Activated CD4-positive, alpha-beta T cell treated with anti-CD3 and anti-CD28 coated beads, Interleukin-2, amount 10 ng/mL, durations not matched to agents 24 days and 14 days (primary cell): ENCODE measurements around the gene SGMS2. TPM values are rescaled to one million over a fixed set of nuclear protein-coding genes. Genes with fewer than 3 reads are reported as not detected.

Source experiments
- DNase-seq: peaks from one replicate; pipeline ENCODE4 v3.0.0; 2022
- H3K27ac Mint-ChIP-seq: one replicate; pipeline ENCODE4 v1.8.0; 2022; ENCODE audit warnings: mild to moderate bottlenecking, mixed read lengths
- H3K27me3 Mint-ChIP-seq: one replicate; pipeline ENCODE4 v1.8.0; 2022; ENCODE audit warnings: mixed read lengths
- H3K36me3 Mint-ChIP-seq: one replicate; pipeline ENCODE4 v1.8.0; 2022; ENCODE audit warnings: low read depth, mild to moderate bottlenecking, mixed read lengths
- H3K4me1 Mint-ChIP-seq: one replicate; pipeline ENCODE4 v1.8.0; 2021; ENCODE audit warnings: mixed read lengths
- H3K4me3 Mint-ChIP-seq: one replicate; pipeline ENCODE4 v1.8.0; 2022; ENCODE audit warnings: mild to moderate bottlenecking, moderate library complexity, mixed read lengths
- H3K9me3 Mint-ChIP-seq: one replicate; pipeline ENCODE4 v1.8.0; 2021; ENCODE audit warnings: mixed read lengths
- intact Hi-C: fragments of 100-400 bp; cut with micrococcal nuclease; formaldehyde crosslinking; loops from one replicate; pipeline ENCODE4 v1.15.1; 2023
- total RNA-seq: library from RNA; stranded (reverse); gene quantifications from 2 replicates; pipeline ENCODE4 v1.2.3, GENCODE V29; 2022

Gene SGMS2
- 0.72 and 0.80 TPM in 2 replicates for total RNA-seq

GRCh38 chr4:107824350-107825071 is at the start of gene SGMS2:
TSS of gene SGMS2 (plus strand) at chr4:107824932. CDS start at chr4:107895554, 70,622 bp downstream.
- peak; percentile 76 for DNase-seq
- Mint-ChIP-seq H3K4me3 (peak within 1 kb of the TSS; percentile 85), H3K27ac (peak within 1 kb of the TSS; percentile 70), H3K36me3 (no peaks in the 10 kb centered on the region), H3K4me1 (peaks cover 14% of the 10 kb centered on the region), H3K27me3 (peaks cover 65% of the 10 kb centered on the region), H3K9me3 (peaks cover 6% of the 10 kb centered on the region)
- intact Hi-C loops, result loop anchor here (10.0 kb wide), 1 partner anchor 90 kb away; no protein-coding TSS in a partner anchor

- intact Hi-C loops, result no loop called here
- H3K27ac Mint-ChIP-seq, result no peak overlapping the region
- H3K36me3 Mint-ChIP-seq, result no peaks in the 10 kb centered on the region
- no peaks in the 10 kb centered on the region for H3K4me1 Mint-ChIP-seq
- peaks cover 16% of the 10 kb centered on the region for H3K9me3 Mint-ChIP-seq
- no peak for DNase-seq
- H3K27me3 Mint-ChIP-seq, result peaks cover 4% of the 10 kb centered on the region
- H3K4me3 Mint-ChIP-seq, result no peak overlapping the region
Measured at GRCh38 chr4:107777890-107778289, 46.8 kb upstream of the SGMS2 start.

GRCh38 chr4:107778784-107779530 is 45.8 kb upstream of the SGMS2 start:
- Mint-ChIP-seq H3K27ac (no peak overlapping the region), H3K4me1 (no peaks in the 10 kb centered on the region), H3K4me3 (no peak overlapping the region), H3K9me3 (peaks cover 16% of the 10 kb centered on the region), H3K36me3 (no peaks in the 10 kb centered on the region), H3K27me3 (peaks cover 4% of the 10 kb centered on the region)
- intact Hi-C loops, result no loop called here
- no peak for DNase-seq

- Mint-ChIP-seq H3K27me3 (peaks cover 4% of the 10 kb centered on the region), H3K4me3 (no peak overlapping the region), H3K4me1 (no peaks in the 10 kb centered on the region), H3K27ac (no peak overlapping the region), H3K9me3 (peaks cover 16% of the 10 kb centered on the region), H3K36me3 (no peaks in the 10 kb centered on the region)
- intact Hi-C loops, result no loop called here
- DNase-seq, result no peak
Measured at GRCh38 chr4:107780665-107781064, 44.1 kb upstream of the SGMS2 start.

DNA sequence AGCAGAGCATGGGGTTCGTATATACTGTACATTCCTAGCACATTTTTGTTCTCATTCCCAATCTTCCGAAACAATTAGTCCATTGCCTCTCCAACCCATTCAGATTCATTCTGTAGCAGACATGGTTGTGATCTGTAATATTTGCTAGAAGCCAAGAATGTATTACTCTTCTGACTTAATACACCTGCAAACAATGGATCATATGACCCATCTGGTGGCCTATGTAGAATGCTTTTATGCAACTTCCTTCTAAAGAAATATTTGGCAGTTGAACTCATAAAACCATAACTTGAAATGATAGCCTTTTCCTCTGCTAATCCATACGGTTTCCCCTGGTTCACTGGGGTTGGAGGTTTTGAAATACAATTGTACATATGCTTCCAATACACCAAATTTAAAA is 32.8 kb upstream of the SGMS2 start:
- peaks cover 7% of the 10 kb centered on the region for H3K9me3 Mint-ChIP-seq
- intact Hi-C loops, result no loop called here
- no peak for DNase-seq
- no peaks in the 10 kb centered on the region for H3K4me1 Mint-ChIP-seq
- H3K27me3 Mint-ChIP-seq, result peaks cover 6% of the 10 kb centered on the region
- H3K4me3 Mint-ChIP-seq, result no peak overlapping the region
- H3K27ac Mint-ChIP-seq, result no peak overlapping the region
- no peaks in the 10 kb centered on the region for H3K36me3 Mint-ChIP-seq

DNA sequence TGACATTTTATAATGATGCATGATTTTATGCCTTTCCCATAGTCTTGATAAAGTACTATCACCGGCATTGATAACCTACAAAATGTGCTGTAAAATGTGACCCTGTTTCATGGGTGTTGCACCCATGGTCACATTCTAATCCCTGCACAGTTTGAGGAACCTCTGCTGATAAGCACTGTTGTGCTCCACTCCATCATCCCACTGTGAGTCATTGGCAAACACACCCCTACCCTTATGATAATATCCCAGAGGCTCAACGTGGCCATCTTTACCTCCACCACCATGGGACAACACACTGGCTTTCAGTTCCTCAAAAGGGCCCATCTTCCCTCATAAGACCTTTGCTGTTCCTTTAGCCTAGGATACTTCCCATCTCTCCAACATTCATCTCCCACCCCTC is 32.0 kb upstream of the SGMS2 start:
- Mint-ChIP-seq H3K27me3 (peaks cover 6% of the 10 kb centered on the region), H3K36me3 (no peaks in the 10 kb centered on the region), H3K27ac (no peak overlapping the region), H3K4me1 (no peaks in the 10 kb centered on the region), H3K9me3 (no peaks in the 10 kb centered on the region), H3K4me3 (no peak overlapping the region)
- no peak for DNase-seq
- intact Hi-C loops, result no loop called here

DNA sequence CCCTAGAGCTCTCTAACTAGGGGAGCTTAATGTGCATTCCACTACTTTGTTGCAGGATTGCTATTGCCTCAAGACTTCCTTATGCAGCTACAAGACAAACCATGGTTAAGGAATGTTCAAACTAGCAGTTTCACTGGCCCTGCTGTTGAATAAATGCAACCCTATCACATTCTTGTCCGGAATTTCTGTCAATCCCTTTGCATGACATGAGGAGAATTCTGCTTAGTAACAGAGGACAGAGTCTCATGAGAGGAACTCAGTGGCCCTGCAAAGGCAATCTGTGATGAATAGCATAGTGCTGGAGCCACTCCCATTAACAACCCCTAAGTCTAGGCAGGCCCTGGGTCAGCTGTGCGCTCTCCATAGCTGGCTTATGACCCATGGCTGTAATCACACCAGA is 30.7 kb upstream of the SGMS2 start:
- Mint-ChIP-seq H3K9me3 (no peaks in the 10 kb centered on the region), H3K4me1 (no peaks in the 10 kb centered on the region), H3K4me3 (no peak overlapping the region), H3K27ac (no peak overlapping the region), H3K36me3 (no peaks in the 10 kb centered on the region), H3K27me3 (peaks cover 6% of the 10 kb centered on the region)
- DNase-seq, result no peak
- intact Hi-C loops, result no loop called here

DNA sequence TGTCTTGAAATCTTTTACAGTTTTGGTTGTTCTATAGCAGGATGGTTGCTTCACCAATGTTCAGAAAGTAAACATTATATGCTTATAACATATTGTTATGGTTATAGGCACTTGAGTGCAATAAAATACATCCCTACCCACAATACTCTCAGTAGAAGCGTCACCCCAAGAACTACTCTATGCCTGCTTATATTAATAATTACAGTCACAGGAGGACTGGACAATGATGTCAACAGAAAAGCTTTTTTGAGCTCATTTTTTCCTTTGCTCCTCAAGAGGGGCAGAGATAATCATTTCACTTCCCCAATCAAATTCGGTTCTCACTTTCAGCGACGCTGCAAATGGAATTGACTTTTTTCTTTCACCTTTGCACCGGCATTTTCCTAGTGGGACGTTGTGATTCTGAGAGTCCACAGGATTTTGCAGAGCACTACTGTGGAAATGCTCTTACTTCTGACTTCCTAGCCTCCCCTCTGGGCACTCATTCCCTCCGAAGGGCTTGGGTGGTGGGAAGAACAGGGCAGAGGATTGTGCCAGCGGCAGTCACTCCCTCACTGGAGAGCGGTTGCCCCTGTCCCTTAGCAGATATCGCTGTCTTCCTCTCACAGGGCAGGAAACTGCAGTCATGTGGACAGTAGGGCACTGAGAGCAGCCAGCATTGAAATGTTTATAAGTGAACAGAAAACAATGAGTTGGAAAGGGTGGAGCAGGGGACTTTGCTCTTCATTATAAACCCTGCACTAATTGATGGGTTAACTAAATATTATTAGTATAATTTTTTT is 24.9 kb upstream of the SGMS2 start:
- H3K4me3 Mint-ChIP-seq, result no peak overlapping the region
- no peaks in the 10 kb centered on the region for H3K4me1 Mint-ChIP-seq
- no peak overlapping the region for H3K27ac Mint-ChIP-seq
- no peak for DNase-seq
- no peaks in the 10 kb centered on the region for H3K9me3 Mint-ChIP-seq
- peaks cover 21% of the 10 kb centered on the region for H3K27me3 Mint-ChIP-seq
- intact Hi-C loops, result no loop called here
- H3K36me3 Mint-ChIP-seq, result no peaks in the 10 kb centered on the region

DNA sequence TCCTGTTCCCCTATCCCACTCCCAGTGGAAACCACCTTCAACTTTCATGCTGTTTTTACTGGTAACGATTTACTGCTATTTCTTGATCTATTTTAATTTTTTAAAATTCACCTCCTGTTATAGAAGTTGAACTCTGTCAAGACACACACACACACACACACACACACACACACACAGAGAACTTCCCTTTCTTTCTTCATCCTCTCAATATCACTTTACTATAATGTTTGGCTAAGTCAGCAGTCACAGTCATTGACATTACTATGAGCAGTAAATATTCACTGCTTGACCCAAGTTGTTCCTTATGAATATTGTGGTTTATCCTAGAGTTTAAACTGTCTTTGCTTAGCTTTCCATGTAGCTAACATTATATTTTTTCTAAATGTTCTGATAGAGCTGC is 24.0 kb upstream of the SGMS2 start:
- Mint-ChIP-seq H3K4me1 (no peaks in the 10 kb centered on the region), H3K27me3 (peaks cover 18% of the 10 kb centered on the region), H3K27ac (no peak overlapping the region), H3K36me3 (no peaks in the 10 kb centered on the region), H3K4me3 (no peak overlapping the region), H3K9me3 (no peaks in the 10 kb centered on the region)
- no peak for DNase-seq
- intact Hi-C loops, result no loop called here

DNA sequence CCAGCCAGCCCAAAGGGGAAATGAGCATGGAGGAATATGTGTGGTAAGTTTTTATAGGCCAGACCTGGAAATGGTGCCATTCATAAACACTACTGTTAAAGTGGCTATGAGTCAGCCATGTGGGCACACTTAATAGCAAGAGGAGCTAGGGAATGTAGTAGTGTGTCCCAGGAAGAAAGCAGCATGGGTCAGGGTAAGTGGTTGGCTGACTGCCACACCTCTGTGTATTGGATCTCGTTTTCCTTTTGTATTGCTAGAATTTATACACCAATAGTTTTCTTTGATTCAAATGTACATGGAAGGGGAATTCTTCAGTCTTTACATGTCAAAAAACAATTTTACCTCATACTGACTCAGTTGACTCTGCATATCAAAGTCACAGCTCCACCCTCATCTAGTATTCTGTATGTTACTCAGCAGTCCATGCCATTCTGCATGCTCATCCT is 22.9 kb upstream of the SGMS2 start:
- no peak for DNase-seq
- Mint-ChIP-seq H3K4me1 (no peaks in the 10 kb centered on the region), H3K36me3 (no peaks in the 10 kb centered on the region), H3K27me3 (peaks cover 18% of the 10 kb centered on the region), H3K9me3 (no peaks in the 10 kb centered on the region), H3K27ac (no peak overlapping the region), H3K4me3 (no peak overlapping the region)
- intact Hi-C loops, result no loop called here

DNA sequence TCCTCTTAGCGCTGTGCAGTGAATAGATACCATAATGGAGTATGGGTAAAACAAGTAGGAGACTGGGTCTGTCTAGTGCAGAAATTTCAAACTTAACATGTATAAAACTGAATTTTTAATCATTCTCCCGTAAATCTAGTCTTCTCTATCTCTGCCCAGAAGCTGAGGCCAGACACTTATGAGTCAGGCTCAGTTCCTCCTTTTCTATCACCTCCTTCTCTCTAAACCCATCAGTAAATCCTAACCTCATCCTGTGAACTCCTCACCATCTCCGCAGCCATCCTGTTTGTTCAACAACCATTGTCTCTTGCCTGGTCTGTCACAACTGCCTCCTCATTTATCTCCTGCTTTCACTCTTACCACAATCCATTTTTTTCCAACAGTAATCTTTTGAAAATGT is 19.8 kb upstream of the SGMS2 start:
- Mint-ChIP-seq H3K4me1 (no peaks in the 10 kb centered on the region), H3K9me3 (no peaks in the 10 kb centered on the region), H3K27ac (no peak overlapping the region), H3K36me3 (no peaks in the 10 kb centered on the region), H3K4me3 (no peak overlapping the region), H3K27me3 (peaks cover 17% of the 10 kb centered on the region)
- intact Hi-C loops, result no loop called here
- DNase-seq, result no peak

DNA sequence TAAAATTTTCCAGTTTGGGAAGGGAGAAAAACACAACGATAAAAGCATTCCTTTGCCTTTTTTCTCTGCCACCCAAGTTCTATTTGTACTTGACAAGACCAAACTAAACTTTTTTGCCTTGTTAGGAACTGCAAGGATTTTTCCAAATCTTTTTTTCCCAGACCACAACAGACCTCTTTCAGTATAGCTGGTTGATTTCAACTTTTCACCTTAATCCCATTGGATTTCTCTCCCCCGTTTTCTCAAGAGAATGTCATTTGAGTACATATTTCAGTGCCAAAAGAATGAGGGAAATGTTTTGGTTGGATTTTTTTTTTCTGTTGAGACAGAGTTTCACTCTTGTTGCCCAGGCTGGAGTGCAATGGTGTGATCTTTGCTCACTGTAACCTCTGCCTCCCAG is 18.5 kb upstream of the SGMS2 start:
- Mint-ChIP-seq H3K4me1 (no peaks in the 10 kb centered on the region), H3K4me3 (no peak overlapping the region), H3K27me3 (peaks cover 14% of the 10 kb centered on the region), H3K36me3 (no peaks in the 10 kb centered on the region), H3K9me3 (no peaks in the 10 kb centered on the region), H3K27ac (no peak overlapping the region)
- intact Hi-C loops, result no loop called here
- DNase-seq, result no peak

GRCh38 chr4:107808572-107808971 is 16.2 kb upstream of the SGMS2 start:
- Mint-ChIP-seq H3K4me1 (no peaks in the 10 kb centered on the region), H3K27ac (no peak overlapping the region), H3K4me3 (no peak overlapping the region), H3K36me3 (no peaks in the 10 kb centered on the region), H3K9me3 (no peaks in the 10 kb centered on the region), H3K27me3 (peaks cover 12% of the 10 kb centered on the region)
- intact Hi-C loops, result no loop called here
- no peak for DNase-seq

DNA sequence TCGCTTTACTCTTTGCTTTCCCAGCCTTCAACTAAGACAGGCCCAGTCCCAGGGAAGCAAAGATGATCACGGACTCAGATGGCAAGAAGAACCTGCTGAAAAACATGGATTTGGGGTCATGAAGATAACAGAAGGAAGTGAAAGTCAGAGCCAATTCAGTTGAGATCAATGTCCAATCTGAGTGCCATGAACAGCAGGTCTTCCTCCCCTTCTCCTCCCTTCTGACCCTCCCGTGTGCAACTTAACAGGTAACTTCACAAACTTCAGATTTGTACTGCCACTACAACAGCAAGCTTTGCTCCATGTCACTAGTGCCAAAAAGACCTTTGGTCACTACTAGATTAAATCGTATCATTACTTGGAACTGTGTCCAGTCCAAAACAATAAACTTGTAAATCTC is 15.5 kb upstream of the SGMS2 start:
- no peak overlapping the region for H3K4me3 Mint-ChIP-seq
- H3K36me3 Mint-ChIP-seq, result no peaks in the 10 kb centered on the region
- intact Hi-C loops, result no loop called here
- no peaks in the 10 kb centered on the region for H3K9me3 Mint-ChIP-seq
- DNase-seq, result no peak
- no peak overlapping the region for H3K27ac Mint-ChIP-seq
- H3K27me3 Mint-ChIP-seq, result peaks cover 10% of the 10 kb centered on the region
- H3K4me1 Mint-ChIP-seq, result no peaks in the 10 kb centered on the region
